AG04450 (cell line): Measurements from ENCODE around the gene ITPRIPL2. TPM values are rescaled to one million over a fixed set of nuclear protein-coding genes. Genes with fewer than 3 reads are reported as not detected.

Experiments used
- CTCF ChIA-PET: fragments of 300-600, 350-600 bp; formaldehyde crosslinking; extraction: SDS; loops from one replicate; lab custom pipeline; 2022; ENCODE audit warnings: antibody characterized with exemption, inconsistent platforms; lab: Charles Lee
- POLR2A ChIA-PET: fragments of 350-600 bp; formaldehyde crosslinking; extraction: SDS; loops from one replicate; lab custom pipeline; 2021; ENCODE audit warnings: antibody characterized with exemption, inconsistent platforms; lab: Yijun Ruan, JAX
- DNase-seq: peaks from one replicate; pipeline ENCODE4 v3.0.0-alpha.2; 2011; ENCODE audit warnings: low read depth, low spot score
- H3K27ac ChIP-seq: one replicate; pipeline ENCODE4 v1.5.1; 2012; ENCODE audit warnings: low read depth, low read length, control low read depth
- H3K27me3 ChIP-seq: one replicate; pipeline ENCODE4 v1.6.0; 2012; ENCODE audit warnings: low read length; ENCODE audit not compliant: control insufficient read depth, insufficient read depth
- H3K4me3 ChIP-seq: 2 replicates; pipeline ENCODE4 v1.5.1; 2011; ENCODE audit warnings: mild to moderate bottlenecking, low read depth, low read length, control low read depth
- H3K9me3 ChIP-seq: 2 replicates; pipeline ENCODE4 v1.5.1; 2012; ENCODE audit warnings: low read length; ENCODE audit not compliant: control insufficient read depth, insufficient read depth
- polyA plus RNA-seq: library from polyadenylated mRNA; depleted of rRNA; stranded (reverse); fragments of >200 nt; gene quantifications from 2 replicates; pipeline ENCODE4 v1.2.3, GENCODE V29; 2011
- TF ChIP-seq, protein P1 (sequence below): IDR thresholded peaks from 2 replicates; pipeline ENCODE4 v1.5.1; 2011; ENCODE audit warnings: low read depth, low read length, control low read depth, inconsistent platforms

Gene ITPRIPL2
- polyA plus RNA-seq, 1 experiment, result 16.3 TPM

DNA sequence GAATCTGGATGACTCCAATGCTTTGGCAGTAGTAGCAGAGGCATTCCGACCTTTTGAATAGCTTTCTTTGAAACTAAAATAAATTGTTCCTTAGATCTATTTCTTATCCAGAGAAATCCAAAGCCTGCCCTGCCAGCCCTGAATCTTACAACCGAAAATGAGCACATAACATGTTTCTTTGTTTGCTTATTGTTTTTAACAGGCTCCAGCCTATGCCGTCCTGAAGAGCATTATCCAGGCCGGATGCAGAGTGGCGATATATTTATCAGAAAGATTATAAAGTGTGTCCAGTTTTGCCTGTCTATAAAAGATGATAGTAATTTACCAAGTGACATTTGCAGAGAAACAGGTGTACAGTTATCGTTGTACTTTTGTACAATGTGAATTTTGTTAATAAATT lies 35.9 kb upstream of the ITPRIPL2 start:
- no peaks in the 10 kb centered on the region for H3K9me3 ChIP-seq
- CTCF ChIA-PET, result interaction anchor here (0.6 to 1.6 kb wide), 3 partner anchors 8 to 919 kb away, joined by 5 to 11 read pairs (median 7); partner anchors contain the start of gene TMC7
- POLR2A ChIA-PET, result no interaction called here
- TF ChIP-seq, protein P1, sequence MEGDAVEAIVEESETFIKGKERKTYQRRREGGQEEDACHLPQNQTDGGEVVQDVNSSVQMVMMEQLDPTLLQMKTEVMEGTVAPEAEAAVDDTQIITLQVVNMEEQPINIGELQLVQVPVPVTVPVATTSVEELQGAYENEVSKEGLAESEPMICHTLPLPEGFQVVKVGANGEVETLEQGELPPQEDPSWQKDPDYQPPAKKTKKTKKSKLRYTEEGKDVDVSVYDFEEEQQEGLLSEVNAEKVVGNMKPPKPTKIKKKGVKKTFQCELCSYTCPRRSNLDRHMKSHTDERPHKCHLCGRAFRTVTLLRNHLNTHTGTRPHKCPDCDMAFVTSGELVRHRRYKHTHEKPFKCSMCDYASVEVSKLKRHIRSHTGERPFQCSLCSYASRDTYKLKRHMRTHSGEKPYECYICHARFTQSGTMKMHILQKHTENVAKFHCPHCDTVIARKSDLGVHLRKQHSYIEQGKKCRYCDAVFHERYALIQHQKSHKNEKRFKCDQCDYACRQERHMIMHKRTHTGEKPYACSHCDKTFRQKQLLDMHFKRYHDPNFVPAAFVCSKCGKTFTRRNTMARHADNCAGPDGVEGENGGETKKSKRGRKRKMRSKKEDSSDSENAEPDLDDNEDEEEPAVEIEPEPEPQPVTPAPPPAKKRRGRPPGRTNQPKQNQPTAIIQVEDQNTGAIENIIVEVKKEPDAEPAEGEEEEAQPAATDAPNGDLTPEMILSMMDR, result no peak
- DNase-seq, result no peak
- H3K27ac ChIP-seq, result no peak overlapping the region
- no peaks in the 10 kb centered on the region for H3K27me3 ChIP-seq
- H3K4me3 ChIP-seq, result no peak overlapping the region

DNA sequence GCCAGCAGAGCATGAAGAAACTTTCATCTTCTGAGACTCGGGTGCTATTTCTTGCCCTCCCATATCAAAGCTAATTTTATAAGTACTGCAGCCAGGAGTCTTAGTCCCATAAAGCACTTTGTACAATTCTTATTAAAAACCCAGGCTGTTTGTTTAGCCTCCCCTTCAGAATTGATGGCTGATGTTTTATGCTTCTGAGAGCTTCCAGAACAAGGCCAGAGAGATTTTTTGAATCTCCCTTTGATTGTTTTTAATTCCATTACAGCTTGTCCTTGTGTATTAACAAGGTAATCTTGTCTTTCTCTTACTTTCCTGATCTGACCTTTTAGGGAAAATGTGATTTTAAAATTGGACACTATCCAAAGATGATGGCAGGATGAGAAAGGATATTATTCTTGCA lies 30.1 kb upstream of the ITPRIPL2 start:
- no peak for DNase-seq
- ChIA-PET CTCF (interaction anchor here (1.1 to 4.4 kb wide), 4 partner anchors 95 to 419 kb away, joined by 3 to 101 read pairs (median 45); no protein-coding TSS in a partner anchor), POLR2A (no interaction called here)
- Histone ChIP-seq H3K27ac (no peak overlapping the region), H3K4me3 (no peak overlapping the region), H3K27me3 (no peaks in the 10 kb centered on the region), H3K9me3 (no peaks in the 10 kb centered on the region)
- TF ChIP-seq, protein P1, result no peak

DNA sequence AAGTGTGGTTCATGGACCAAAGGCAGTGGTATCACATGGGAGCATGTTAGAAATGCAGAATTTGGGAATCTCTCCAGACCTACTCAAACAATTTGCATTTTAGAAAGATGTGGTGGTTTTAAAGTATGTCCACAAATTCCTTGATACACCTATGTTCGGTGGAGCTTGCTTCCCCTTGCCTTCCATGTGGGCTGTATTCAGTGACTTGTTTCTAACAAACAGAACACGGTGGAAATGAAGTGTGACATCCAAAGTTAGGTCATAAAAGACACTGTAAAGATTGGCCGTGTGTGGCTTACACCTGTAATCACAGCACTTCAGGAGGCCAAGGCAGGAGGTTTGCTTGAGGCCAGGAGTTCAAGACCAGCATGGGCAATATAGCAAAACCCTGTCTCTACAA lies 29.6 kb upstream of the ITPRIPL2 start:
- no peak overlapping the region for H3K27ac ChIP-seq
- no peaks in the 10 kb centered on the region for H3K27me3 ChIP-seq
- ChIA-PET POLR2A (interaction anchor here (0.5 kb wide), 1 partner anchor 36 kb away, joined by 3 read pairs; no protein-coding TSS in a partner anchor), CTCF (interaction anchor here (1.1 to 4.4 kb wide), 5 partner anchors 94 to 419 kb away, joined by 3 to 101 read pairs (median 37); partner anchors contain the start of gene TMC7)
- no peaks in the 10 kb centered on the region for H3K9me3 ChIP-seq
- TF ChIP-seq, protein P1, result no peak
- H3K4me3 ChIP-seq, result no peak overlapping the region
- no peak for DNase-seq

DNA sequence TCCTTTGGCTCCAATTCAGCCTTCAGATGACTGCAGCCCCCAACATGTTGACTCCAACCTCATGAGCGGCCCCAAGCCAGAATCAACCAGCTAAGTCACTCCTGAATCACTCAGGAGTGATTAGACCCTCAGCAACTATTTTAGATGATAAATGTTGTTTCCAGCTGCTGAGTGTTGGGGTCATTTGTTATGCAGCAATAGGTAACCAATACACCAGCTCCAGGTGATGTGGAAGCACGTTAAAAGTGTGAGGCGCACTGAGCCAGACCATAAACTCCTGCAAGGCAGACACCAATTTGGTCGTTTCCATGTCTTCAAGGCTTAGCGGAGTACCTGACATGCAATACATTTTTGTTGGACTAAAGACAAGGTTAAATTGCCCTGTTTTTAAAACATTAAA lies 28.9 kb upstream of the ITPRIPL2 start:
- CTCF ChIA-PET, result interaction anchor here (1.2 to 4.4 kb wide), 10 partner anchors 9 to 418 kb away, joined by 6 to 101 read pairs (median 18); partner anchors contain the start of genes COQ7 and TMC7
- no peak overlapping the region for H3K27ac ChIP-seq
- no peak for DNase-seq
- no peak overlapping the region for H3K4me3 ChIP-seq
- no peaks in the 10 kb centered on the region for H3K9me3 ChIP-seq
- TF ChIP-seq, protein P1, result no peak
- POLR2A ChIA-PET, result no interaction called here
- no peaks in the 10 kb centered on the region for H3K27me3 ChIP-seq

DNA sequence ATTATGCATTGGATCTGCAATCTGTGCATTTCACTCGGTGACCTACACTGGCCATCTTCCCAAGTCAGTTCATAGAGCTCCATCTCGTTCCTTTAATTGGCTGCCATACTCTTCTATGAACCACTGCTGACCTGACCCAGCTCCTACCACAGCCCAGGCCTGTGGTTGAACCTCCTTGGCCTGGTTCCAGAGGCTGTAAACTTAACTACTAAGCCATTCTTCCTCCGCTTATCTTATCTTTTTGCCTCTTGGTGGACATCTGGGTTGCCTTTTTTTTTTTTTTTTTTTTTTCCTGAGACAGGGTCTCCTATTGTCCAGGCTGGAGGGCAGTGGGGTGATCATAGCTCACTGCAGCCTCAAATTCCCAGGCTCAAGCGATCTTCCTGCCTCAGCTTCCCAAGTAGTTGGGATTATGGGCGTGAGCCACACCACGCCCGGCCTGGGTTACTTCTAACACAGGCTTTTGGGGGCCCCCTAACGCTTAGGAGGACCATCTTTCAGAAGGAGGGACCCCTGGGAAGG lies 28.0 kb upstream of the ITPRIPL2 start:
- Histone ChIP-seq H3K27me3 (no peaks in the 10 kb centered on the region), H3K4me3 (no peak overlapping the region), H3K9me3 (no peaks in the 10 kb centered on the region), H3K27ac (no peak overlapping the region)
- TF ChIP-seq, protein P1, result no peak
- ChIA-PET CTCF (interaction anchor here (0.5 to 4.4 kb wide), 56 partner anchors 8 to 1549 kb away, joined by 3 to 101 read pairs (median 4); partner anchors contain the start of genes COQ7 and TMC7), POLR2A (interaction anchor here (0.7 to 1.0 kb wide), 3 partner anchors 18 to 289 kb away, joined by 4 to 7 read pairs (median 6); partner anchors contain the start of gene COQ7)
- no peak for DNase-seq
